ENCODE data around the gene ZNF618. TPM values are rescaled to one million over a fixed set of nuclear protein-coding genes. Genes with fewer than 3 reads are reported as not detected.

ZNF618 gene
- total and polyA plus RNA-seq, 2 experiments from 2014 or later = 2.3 to 5.1 TPM

DNA sequence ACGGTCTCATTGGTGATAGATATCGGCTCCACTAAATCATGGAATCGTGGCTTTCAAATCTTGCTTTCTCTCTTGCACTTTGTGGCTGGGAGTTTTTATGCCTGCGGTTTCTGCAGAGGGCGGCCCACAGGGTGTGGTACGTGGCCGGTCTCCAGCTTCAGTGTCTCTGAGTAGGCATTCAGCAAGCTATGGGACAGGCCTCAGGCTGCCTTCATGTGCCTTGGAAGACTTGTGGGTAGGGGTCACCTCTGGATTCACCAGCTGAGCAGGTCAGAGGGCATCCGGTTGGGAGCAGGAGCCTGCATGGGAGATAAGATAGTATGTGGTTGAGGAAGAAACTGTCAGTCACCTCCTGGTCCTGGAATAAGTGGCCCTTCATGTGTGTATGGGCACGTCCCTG, 154.3 kb downstream of the ZNF618 start:
- TF ChIP-seq EZH2 (IDR thresholded peaks at IDR 0.05; ENCODE audit: insufficient read depth, poor library complexity, severe bottlenecking) = no peak
- no peak for TF ChIP-seq EZH2phosphoT487 (IDR thresholded peaks at IDR 0.05; ENCODE audit: insufficient read depth, low read depth)
- Histone ChIP-seq H3K27ac (no peak overlapping the region), H3K79me2 (ENCODE audit: insufficient read depth) (no peaks in the 10 kb centered on the region), H3K36me3 (ENCODE audit: low read depth) (peaks cover 4% of the 10 kb centered on the region; the same call in 1 of the 2 replicates), H3K4me3 (no peak overlapping the region), H3K9me2 (ENCODE audit: insufficient read depth) (no peaks in the 10 kb centered on the region), H3K9me3 (ENCODE audit: low read depth) (no peaks in the 10 kb centered on the region), H3K4me2 (ENCODE audit: unreplicated experiment) (no peak overlapping the region), H2AFZ (no peak overlapping the region), H3K27me3 (replicated peaks; ENCODE audit: insufficient read depth) (no peaks in the 10 kb centered on the region), H4K20me1 (ENCODE audit: insufficient read depth) (no peaks in the 10 kb centered on the region), H3K4me1 (ENCODE audit: insufficient read depth) (no peaks in the 10 kb centered on the region), H3F3A (ENCODE audit: insufficient read depth) (no peaks in the 10 kb centered on the region), H3K9ac (no peak overlapping the region)
- DNase-seq = peak; percentile 33
- in situ Hi-C loops (cut with MboI) = no loop called here
- WGBS, 2 experiments (ENCODE audit: low coverage in 1 of 2, low lambda C conversion rate in 2 of 2, missing lambda C conversion rate in 2 of 2) = 86 to 87% methylated on average over 9 of the region's 9 CpGs

DNA sequence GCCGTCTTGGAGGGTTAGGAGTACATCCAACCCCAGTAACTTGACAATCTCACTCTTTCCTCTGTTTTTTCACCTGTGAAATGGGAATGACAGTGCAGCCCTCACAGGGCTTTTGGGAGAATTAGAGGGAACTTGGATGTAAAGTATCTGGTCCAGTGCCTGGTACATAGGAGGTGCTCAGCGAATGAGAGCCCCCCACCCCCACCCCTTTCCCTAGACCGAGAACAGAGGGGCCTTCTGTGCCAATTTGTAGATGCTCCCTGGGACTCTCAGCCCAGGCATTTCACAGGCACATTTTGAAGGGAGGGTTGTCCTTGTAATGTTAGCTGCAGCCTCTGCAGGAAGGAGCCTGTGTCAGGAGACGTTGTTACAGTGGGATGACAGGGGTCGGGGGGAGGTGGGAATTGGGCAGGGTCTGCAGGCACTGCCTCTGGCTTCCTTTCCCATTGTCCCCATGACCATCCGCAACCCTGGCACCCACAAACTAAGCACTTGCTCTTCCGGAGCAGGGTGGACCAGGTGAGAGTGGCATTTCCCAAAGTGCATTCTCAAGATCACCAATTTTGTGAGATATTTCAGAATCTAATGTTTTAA, 155.0 kb downstream of the ZNF618 start:
- in situ Hi-C loops (cut with MboI) = no loop called here
- no peak overlapping the region for H3K4me3 ChIP-seq
- no peaks in the 10 kb centered on the region for H3K9me2 ChIP-seq (ENCODE audit: insufficient read depth)
- WGBS, 2 experiments (ENCODE audit: low coverage in 1 of 2, low lambda C conversion rate in 2 of 2, missing lambda C conversion rate in 2 of 2) = 91 to 95% methylated on average over 7 of the region's 7 CpGs
- DNase-seq = no peak
- H4K20me1 ChIP-seq (ENCODE audit: insufficient read depth) = no peaks in the 10 kb centered on the region
- H2AFZ ChIP-seq = no peak overlapping the region
- H3K4me2 ChIP-seq (ENCODE audit: unreplicated experiment) = no peak overlapping the region
- TF ChIP-seq EZH2 (IDR thresholded peaks at IDR 0.05; ENCODE audit: insufficient read depth, poor library complexity, severe bottlenecking) (no peak), EZH2phosphoT487 (IDR thresholded peaks at IDR 0.05; ENCODE audit: insufficient read depth, low read depth) (no peak)
- no peaks in the 10 kb centered on the region for H3K9me3 ChIP-seq (ENCODE audit: low read depth)
- H3K4me1 ChIP-seq (ENCODE audit: insufficient read depth) = no peaks in the 10 kb centered on the region
- H3K9ac ChIP-seq = no peak overlapping the region
- no peaks in the 10 kb centered on the region for H3F3A ChIP-seq (ENCODE audit: insufficient read depth)
- no peaks in the 10 kb centered on the region for H3K27me3 ChIP-seq (replicated peaks; ENCODE audit: insufficient read depth)
- H3K27ac ChIP-seq = no peak overlapping the region
- peaks cover 4% of the 10 kb centered on the region; the same call in 1 of the 2 replicates for H3K36me3 ChIP-seq (ENCODE audit: low read depth)
- no peaks in the 10 kb centered on the region for H3K79me2 ChIP-seq (ENCODE audit: insufficient read depth)

DNA sequence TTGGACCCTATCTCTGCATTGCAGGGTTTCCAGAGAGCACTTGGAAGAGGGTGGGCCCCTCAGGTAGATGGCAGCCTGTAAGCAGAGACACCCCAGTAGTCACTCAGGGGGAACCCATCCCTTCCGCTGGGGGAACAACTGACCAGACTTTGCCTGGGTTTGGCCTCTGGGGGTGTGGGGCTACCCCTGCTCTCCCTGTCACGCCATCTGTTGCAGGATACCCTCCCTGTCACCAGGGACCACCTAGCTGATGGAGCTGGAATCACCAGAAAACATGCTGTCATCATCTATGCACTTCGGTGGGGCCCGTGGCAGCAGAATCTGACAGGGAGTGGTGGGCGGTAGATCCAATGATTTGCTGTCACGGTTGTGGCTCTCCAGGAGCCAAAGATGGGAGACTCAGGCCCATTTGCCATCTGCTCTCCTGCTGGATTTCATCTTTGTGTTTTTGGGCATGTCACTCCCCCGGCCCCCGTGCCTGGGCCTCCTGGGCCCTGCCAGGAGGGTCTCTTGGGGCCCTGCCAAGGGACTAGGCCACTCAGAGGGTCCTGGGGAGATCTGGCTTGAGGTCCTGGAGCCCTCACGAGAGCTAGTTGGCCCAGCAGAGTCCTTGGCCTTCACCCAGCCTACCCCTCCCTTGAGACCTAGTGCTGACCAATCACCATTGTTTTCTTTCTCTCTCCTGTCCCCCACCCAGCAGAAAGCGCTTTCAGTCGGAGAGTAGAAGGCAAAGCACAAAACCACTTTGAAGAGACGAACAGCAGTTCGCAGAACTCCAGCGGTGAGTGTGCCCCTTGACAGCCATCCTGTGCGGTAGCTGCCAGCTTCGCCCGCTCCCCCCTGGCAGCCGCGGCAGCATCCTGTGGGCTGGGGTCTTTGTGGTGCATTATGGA, 156.1 kb downstream of the ZNF618 start:
- Histone ChIP-seq H3K9ac (no peak overlapping the region), H3K27me3 (replicated peaks; ENCODE audit: insufficient read depth) (no peaks in the 10 kb centered on the region), H3K4me3 (no peak overlapping the region), H3K4me1 (ENCODE audit: insufficient read depth) (no peaks in the 10 kb centered on the region), H4K20me1 (ENCODE audit: insufficient read depth) (no peaks in the 10 kb centered on the region), H3K36me3 (ENCODE audit: low read depth) (peaks cover 4% of the 10 kb centered on the region; the same call in 1 of the 2 replicates), H3K79me2 (ENCODE audit: insufficient read depth) (no peaks in the 10 kb centered on the region), H3K9me2 (ENCODE audit: insufficient read depth) (no peaks in the 10 kb centered on the region), H3F3A (ENCODE audit: insufficient read depth) (no peaks in the 10 kb centered on the region), H2AFZ (no peak overlapping the region), H3K27ac (no peak overlapping the region), H3K4me2 (ENCODE audit: unreplicated experiment) (no peak overlapping the region), H3K9me3 (ENCODE audit: low read depth) (no peaks in the 10 kb centered on the region)
- WGBS, 2 experiments (ENCODE audit: low coverage in 1 of 2, low lambda C conversion rate in 2 of 2, missing lambda C conversion rate in 2 of 2) = 96% methylated on average over 19 of the region's 19 CpGs
- TF ChIP-seq EZH2phosphoT487 (IDR thresholded peaks at IDR 0.05; ENCODE audit: insufficient read depth, low read depth) = no peak
- no peak for TF ChIP-seq EZH2 (IDR thresholded peaks at IDR 0.05; ENCODE audit: insufficient read depth, poor library complexity, severe bottlenecking)
- no peak for DNase-seq
- in situ Hi-C loops (cut with MboI) = no loop called here

DNA sequence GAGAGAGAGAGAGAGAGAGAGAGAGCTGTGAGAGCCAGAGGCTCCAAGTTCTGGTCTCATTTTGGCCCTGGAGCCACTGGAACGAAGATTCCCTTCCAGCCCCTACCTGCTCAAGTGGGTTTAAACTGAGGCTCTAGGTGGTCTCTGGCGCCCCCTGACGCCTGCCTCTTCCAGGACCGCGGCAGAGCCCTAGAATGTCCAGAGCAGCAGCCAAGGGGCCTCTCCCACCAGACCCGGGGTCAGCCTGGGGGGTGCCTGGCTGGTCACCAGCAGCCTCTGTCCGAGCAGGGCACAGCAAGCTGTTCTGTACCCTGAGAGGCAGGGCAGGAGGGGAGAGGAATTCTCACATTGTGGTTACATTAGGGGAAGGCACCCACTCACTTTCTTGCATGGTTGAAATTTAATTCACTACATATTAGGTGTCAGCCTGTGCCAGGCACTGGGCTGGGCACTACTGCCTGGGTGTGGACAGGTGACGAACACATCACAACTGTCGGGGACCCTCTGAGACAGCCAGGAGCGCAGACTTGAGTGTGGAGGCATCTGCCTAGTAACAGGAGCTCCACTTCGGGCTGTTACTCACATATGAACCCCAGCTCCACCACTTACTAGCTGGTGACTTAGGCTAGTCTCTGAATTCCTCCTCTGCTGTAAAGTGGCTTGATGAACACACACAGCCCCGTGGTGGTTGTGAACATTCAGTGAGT, 157.4 kb downstream of the ZNF618 start:
- 73 to 76% methylated on average over 12 of the region's 12 CpGs for WGBS, 2 experiments (ENCODE audit: low coverage in 1 of 2, low lambda C conversion rate in 2 of 2, missing lambda C conversion rate in 2 of 2)
- Histone ChIP-seq H3K36me3 (ENCODE audit: low read depth) (peaks cover 4% of the 10 kb centered on the region; the same call in 1 of the 2 replicates), H3K4me2 (ENCODE audit: unreplicated experiment) (no peak overlapping the region), H4K20me1 (ENCODE audit: insufficient read depth) (no peaks in the 10 kb centered on the region), H3K9ac (no peak overlapping the region), H3K79me2 (ENCODE audit: insufficient read depth) (no peaks in the 10 kb centered on the region), H3K9me2 (ENCODE audit: insufficient read depth) (no peaks in the 10 kb centered on the region), H3K27me3 (replicated peaks; ENCODE audit: insufficient read depth) (no peaks in the 10 kb centered on the region), H3K4me3 (no peak overlapping the region), H3K9me3 (ENCODE audit: low read depth) (no peaks in the 10 kb centered on the region), H2AFZ (no peak overlapping the region), H3K4me1 (ENCODE audit: insufficient read depth) (no peaks in the 10 kb centered on the region), H3K27ac (no peak overlapping the region), H3F3A (ENCODE audit: insufficient read depth) (no peaks in the 10 kb centered on the region)
- no peak for DNase-seq
- in situ Hi-C loops (cut with MboI) = no loop called here
- TF ChIP-seq EZH2phosphoT487 (IDR thresholded peaks at IDR 0.05; ENCODE audit: insufficient read depth, low read depth) (no peak), EZH2 (IDR thresholded peaks at IDR 0.05; ENCODE audit: insufficient read depth, poor library complexity, severe bottlenecking) (no peak)
